ENCODE measurements around the gene GOLGA6L9.
"Not testable (repeated sequence)": the region's sequence is repeated elsewhere in the genome, so short reads cannot be mapped to it uniquely, and the experiment has no call there.

DNA sequence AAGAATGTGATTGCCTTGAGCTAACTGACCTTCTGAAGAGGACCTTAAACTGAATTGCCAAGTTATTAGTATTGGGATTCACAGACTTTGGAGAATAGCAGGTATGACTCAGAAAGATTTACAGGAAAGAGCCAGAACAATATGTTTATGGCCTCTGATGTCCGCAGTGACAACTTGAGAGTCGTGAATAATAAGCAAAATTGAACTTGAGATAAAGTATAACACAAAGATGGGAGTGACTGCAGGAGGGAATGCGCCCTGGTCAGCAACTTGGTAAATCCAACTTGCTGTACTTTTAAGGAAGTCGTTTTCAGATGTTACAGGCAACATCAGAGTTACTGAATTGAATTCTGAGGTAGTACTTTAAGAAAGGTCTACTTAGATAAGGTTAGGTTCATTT is 19.3 kb upstream of the GOLGA6L9 start:
- TF ChIP-seq, protein P1, sequence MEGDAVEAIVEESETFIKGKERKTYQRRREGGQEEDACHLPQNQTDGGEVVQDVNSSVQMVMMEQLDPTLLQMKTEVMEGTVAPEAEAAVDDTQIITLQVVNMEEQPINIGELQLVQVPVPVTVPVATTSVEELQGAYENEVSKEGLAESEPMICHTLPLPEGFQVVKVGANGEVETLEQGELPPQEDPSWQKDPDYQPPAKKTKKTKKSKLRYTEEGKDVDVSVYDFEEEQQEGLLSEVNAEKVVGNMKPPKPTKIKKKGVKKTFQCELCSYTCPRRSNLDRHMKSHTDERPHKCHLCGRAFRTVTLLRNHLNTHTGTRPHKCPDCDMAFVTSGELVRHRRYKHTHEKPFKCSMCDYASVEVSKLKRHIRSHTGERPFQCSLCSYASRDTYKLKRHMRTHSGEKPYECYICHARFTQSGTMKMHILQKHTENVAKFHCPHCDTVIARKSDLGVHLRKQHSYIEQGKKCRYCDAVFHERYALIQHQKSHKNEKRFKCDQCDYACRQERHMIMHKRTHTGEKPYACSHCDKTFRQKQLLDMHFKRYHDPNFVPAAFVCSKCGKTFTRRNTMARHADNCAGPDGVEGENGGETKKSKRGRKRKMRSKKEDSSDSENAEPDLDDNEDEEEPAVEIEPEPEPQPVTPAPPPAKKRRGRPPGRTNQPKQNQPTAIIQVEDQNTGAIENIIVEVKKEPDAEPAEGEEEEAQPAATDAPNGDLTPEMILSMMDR (IDR thresholded peaks at IDR 0.05 in 4 of 5, conservative IDR thresholded peaks at IDR 0.05 in 1 of 5), result not testable (repeated sequence)
- TF ChIP-seq POLR2A (IDR thresholded peaks at IDR 0.05), result not testable (repeated sequence)
